RPMI7951 (cell line): Measurements from ENCODE around the gene STIM2. TPM values are rescaled to one million over a fixed set of nuclear protein-coding genes. Genes with fewer than 3 reads are reported as not detected.
"Not testable (repeated sequence)": the region's sequence is repeated elsewhere in the genome, so short reads cannot be mapped to it uniquely, and the experiment has no call there.

Experiments
- DNase-seq: peaks from one replicate; pipeline ENCODE4 v3.0.0-alpha.2; 2012; ENCODE audit warnings: low read depth
- total RNA-seq: library from RNA; depleted of rRNA; stranded (reverse); fragments of >200 nt; shearing (Covaris generic); gene quantifications from 2 replicates; pipeline ENCODE4 v1.2.3, GENCODE V29; 2014

STIM2 gene
- total RNA-seq, 1 experiment from 2014 or later: 22.5 TPM

GRCh38 chr4:26867914-26868684 lies 7.5 kb downstream of the STIM2 start:
- DNase-seq: no peak

- peak; percentile 18 for DNase-seq
Observed at GRCh38 chr4:26870576-26871262, 10.1 kb downstream of the STIM2 start.

- peak; percentile 82 for DNase-seq
Observed at GRCh38 chr4:26871611-26872010, 11.0 kb downstream of the STIM2 start.

- no peak for DNase-seq
Observed at GRCh38 chr4:26873391-26874026, 12.9 kb downstream of the STIM2 start.

DNA sequence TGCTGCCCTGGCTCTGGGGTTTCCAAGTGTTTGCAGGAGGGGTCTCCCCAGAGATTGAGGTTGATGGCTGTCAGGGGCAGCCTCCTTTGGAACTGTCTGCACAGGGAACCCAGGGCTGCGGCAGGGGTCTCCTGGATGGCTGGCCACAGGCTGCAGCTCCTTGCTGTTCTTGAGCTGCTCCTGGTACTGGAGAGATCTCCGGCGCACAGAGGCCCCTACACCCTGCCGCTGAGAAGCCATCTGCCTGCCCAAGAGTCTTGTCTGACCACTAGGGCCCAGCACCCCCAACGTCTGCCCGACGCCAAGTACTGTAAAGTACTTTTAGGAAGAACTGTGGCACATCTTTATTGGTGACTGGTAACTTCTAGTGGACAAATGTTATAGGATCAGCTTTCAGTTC lies 13.5 kb downstream of the STIM2 start:
- no peak for DNase-seq

DNA sequence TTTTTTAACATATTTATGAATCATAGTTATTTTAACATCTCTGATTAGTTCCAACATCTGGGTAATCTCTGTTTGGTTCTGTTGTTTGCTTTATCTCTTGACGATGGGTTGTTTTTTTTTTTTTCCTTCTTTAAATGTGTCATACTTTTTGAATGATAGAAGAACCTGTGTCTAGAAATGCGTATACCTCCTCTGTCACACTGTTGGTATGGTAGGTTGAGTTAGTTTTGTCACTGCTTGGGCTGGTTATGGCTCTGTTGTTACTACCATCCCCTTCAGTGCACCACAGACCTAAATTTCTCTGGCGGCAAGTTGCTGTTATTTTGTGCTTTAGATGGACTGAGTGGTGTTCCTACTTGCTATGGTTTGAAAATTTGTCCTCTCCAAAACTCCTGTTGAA lies 16.8 kb downstream of the STIM2 start:
- no peak for DNase-seq

DNA sequence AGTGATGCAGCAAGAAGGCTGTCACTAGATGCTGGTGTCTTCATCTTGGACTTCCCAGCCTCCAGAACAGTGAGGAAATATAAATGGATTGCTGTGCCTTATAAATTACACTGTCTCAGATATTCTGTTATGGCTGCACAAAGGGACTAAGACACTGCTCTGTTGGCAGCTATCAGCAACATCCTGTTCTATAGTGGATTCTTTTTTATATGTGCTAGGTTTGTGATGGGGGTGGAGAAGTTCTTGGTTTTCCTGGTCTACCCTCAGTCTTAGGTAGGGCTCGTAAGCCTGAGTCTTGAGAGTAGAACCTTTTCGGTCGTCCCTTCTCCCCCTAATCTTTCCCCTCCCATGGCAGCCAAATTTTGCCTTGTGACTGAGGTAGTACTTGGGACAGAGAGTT lies 17.3 kb downstream of the STIM2 start:
- DNase-seq: no peak

DNA sequence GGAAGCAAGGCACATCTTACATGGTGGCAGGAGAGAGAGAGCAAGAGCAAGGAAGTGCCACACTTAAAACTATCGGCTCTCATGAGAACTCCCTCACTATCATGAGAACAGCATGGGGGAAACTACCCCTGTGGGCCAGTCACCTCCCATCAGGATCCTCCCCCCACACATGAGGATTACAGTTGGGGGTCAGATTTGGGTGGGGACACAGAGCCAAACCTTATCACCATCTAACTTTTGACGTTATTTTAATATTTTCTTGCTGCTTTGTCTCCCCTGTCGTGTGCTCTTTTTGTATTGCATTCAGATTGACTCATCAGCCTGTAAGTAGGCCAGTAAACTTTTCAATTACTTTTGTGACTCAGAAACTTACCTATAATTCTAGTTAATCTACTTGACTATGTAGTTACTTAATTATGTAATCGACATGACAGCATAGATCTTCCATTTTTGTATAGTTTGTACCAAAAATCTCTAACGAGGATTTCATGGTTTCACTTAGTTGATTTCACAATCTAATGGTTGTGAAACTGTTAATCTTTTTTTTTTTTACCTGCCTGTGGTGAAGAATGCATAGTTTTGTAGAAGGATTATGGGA lies 18.3 kb downstream of the STIM2 start:
- DNase-seq: no peak

- no peak for DNase-seq
Observed at GRCh38 chr4:26879805-26880204, 19.2 kb downstream of the STIM2 start.

- DNase-seq: no peak
Observed at GRCh38 chr4:26884026-26884425, 23.4 kb downstream of the STIM2 start.

GRCh38 chr4:26884486-26884988 lies 23.9 kb downstream of the STIM2 start:
- DNase-seq: no peak

- no peak for DNase-seq
Observed at GRCh38 chr4:26885912-26886274, 25.3 kb downstream of the STIM2 start.

DNA sequence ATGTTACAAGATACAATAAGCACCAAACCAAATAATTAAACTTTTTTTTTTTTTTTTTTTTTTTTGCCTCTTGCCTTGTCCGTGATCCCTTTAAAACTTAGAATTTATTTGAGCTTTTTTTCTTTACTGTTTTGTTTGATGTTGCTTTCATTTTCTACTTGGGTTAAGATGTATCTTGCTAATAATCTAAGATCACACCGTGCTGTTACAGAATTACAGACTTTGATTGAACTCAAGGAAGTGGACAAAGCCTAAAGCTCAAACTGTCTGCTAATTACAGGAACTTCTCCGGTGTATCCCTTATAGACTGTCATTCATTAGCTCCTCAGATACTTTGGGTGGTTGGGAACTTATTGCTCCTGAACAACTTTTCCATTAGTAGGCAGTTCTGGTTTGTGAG lies 26.5 kb downstream of the STIM2 start:
- no peak for DNase-seq

DNA sequence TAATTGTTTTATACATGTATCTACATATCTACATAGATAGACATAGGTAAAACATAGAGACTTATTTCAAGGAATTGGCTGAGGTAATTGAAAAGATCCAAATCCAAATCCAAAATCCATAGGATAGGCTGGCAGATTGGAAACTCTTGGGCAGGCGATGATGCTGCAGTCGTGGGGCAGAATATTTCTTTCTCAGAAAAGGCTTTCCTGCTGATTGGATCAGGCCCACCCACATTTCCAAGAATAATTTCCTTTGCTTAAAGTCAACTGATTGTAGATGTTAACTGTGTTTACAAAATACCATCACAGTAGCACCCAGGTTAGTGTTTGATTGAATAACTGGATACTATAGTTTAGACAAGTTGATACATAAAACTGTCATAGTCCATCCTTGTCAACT lies 27.2 kb downstream of the STIM2 start:
- DNase-seq: no peak

DNA sequence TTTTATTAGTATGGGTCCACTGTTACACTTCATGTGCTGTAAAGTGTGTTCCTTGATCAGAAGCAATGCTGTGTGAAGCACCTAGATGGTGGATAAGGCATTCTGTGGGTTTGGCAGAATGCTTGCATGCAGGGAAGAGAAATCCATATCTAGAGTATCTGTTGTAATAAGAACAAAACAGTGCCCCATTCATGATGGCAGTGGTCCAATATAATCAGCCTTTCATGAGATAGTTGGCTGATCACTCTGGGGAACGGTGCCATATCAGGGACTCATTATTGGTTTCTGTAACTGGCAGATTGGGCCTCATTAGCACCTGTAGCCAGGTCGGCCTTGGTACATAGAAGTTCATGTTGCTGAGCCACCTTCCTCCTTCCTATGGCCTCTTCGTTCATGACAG lies 28.7 kb downstream of the STIM2 start:
- DNase-seq: no peak

DNA sequence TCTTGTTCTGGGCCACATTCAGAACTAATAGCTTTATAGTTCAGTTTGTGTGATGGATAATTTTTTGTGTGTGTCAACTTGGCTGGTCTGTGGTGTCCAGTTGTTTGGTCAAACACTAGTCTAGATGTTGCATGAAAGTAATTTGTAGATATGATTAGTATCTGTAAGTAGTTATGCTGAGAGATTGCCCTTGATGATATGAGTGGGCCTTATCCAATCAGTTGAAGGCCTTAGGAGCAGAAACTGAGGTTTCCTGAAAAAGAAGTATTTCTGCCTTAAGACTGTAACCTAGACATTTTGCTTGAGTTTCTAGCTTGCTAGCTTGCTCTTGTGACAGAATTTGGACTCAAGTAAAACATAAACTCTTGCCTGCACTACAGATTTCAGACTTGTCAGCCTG lies 30.4 kb downstream of the STIM2 start:
- no peak for DNase-seq

- DNase-seq: no peak
Observed at GRCh38 chr4:26891867-26892266, 31.2 kb downstream of the STIM2 start.

DNA sequence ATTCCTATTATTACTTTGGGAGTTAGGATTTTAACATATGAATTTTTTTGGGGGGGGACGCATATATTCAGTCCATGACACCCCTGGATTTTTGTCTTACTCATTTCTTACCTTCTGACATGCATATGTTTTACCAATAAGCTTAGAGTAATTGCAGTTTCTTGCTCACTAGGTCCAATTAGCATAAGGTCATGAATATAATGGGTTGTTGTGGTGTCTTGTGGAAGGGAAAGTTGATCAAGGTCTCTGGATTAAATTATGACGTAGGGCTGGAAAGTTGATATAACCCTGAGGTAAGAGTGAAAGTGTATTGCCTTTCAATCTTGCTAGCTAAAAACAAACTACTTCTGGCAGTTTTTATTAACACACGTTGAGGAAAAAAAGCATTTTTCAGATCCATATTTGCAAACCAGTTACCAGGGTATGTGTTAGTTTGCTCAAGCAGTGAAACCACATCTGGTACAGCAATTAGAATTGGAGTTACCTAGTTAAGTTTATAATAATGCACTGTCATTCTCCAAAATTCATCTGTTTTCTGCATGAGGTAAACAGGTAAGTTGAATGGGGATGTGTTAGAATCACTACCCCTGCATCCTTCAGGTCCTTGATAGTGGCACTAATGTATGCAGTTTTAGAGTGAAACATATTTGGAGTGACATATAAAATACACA lies 32.0 kb downstream of the STIM2 start:
- no peak for DNase-seq

- no peak for DNase-seq
Observed at GRCh38 chr4:26893491-26893890, 32.9 kb downstream of the STIM2 start.

DNA sequence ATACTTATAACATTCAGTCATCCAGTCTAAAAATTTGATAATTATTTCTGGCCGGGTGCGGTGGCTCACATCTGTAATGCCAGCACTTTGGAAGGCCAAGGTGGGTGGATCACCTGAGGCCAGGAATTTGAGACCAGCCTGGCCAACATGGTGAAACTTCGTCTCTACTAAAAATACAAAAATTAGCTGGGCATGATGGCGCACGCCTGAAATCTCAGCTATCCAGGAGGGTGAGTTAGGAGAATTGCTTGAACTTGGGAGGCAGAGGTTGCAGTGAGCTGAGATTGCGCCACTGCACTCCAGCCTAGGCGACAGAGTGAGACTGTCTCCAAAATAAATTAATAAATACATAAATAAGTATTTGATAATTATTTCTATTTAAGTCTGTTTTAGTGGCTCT lies 34.2 kb downstream of the STIM2 start:
- not testable (repeated sequence) for DNase-seq

DNA sequence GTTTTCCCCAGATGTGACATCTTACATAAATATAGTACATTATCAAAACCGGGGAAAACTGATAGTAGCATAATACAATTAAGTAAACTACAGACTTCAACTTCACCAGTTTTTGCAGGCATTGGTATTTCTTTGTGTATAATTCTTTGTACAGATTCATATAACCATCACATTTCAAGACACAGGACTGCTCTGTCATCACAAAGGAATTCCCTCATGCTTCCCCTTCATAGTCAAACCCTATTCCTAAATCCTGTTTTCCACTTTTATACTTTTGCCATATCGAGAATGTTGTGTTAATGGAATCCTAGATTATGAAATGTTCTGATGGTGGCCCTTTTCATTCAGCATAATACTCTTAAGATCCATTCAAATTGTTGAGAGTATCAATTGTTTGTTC lies 36.0 kb downstream of the STIM2 start:
- DNase-seq: peak; percentile 22

- DNase-seq: peak; percentile 5
Observed at GRCh38 chr4:26899991-26900390, 39.4 kb downstream of the STIM2 start.
